ENCODE measurements around the gene TMC3. TPM values are rescaled to one million over a fixed set of nuclear protein-coding genes. Genes with fewer than 3 reads are reported as not detected.

TMC3 gene
- total and polyA plus RNA-seq, 10 of the 15 experiments (the other 5 are each of a cell fraction or from before 2014, with no cell fraction given): 0.03 to 0.04 (median 0.04) TPM; not detected in 7

- ChIA-PET CTCF (interaction anchor here (0.8 to 6.6 kb wide), 14 partner anchors 7 to 105 kb away, joined by 3 to 66 read pairs (median 4); no protein-coding TSS in a partner anchor), SMC1A (ENCODE audit: uncharacterized antibody, unreplicated experiment) (interaction anchor here (1.0 to 9.6 kb wide), 12 partner anchors 10 to 273 kb away, joined by 3 to 109 read pairs (median 5); partner anchors contain the start of gene STARD5), RAD21 (ENCODE audit: unreplicated experiment) (interaction anchor here (0.7 to 8.4 kb wide), 5 partner anchors 10 to 28 kb away, joined by 3 to 73 read pairs (median 10); partner anchors contain the start of gene STARD5), POLR2A (interaction anchor here (0.7 to 1.4 kb wide), 4 partner anchors 11 to 28 kb away, joined by 3 to 6 read pairs (median 4); partner anchors contain the start of gene STARD5)
- in situ Hi-C loops (cut with MboI) (loop anchor here (10.0 to 25.0 kb wide), 5 partner anchors 301 to 1916 kb away; partner anchors contain the start of genes HDGFL3 and RPS17), intact Hi-C loops (cut with micrococcal nuclease; ENCODE audit: unreplicated experiment) (loop anchor here (10.0 kb wide), 1 partner anchor 749 kb away; the partner anchor contains the start of gene MEX3B)
- H4K20me1 ChIP-seq (ENCODE audit: control insufficient read depth, insufficient read depth): no peaks in the 10 kb centered on the region
- peaks cover 75% of the 10 kb centered on the region for H3K79me2 ChIP-seq (ENCODE audit: control insufficient read depth, insufficient read depth, low read length)
- ATAC-seq (no peak), DNase-seq (ENCODE audit: low read depth, low spot score) (no peak), FAIRE-seq (no peak)
- WGBS (ENCODE audit: insufficient coverage, insufficient replicate concordance, low lambda C conversion rate, missing lambda C conversion rate): 0% methylated on average over 2 of the region's 2 CpGs
- TF ChIP-seq ZNF592 (IDR thresholded peaks at IDR 0.05) (no peak), SIN3A (IDR thresholded peaks at IDR 0.05; ENCODE audit: low read depth, low read length) (no peak), HDGF (IDR thresholded peaks at IDR 0.05) (no peak)
- H3K4me1 ChIP-seq (ENCODE audit: control insufficient read depth, insufficient read depth, low read length): peaks cover 62% of the 10 kb centered on the region
- peak overlapping the region; percentile 99 for H3K27ac ChIP-seq (ENCODE audit: control insufficient read depth, insufficient read depth)
- peak overlapping the region; percentile 71 for H3K9ac ChIP-seq (ENCODE audit: control insufficient read depth, insufficient read depth, low read length)
- BruUV-seq (replicated peaks): no TSS peak
- H3K4me2 ChIP-seq (ENCODE audit: control insufficient read depth, insufficient read depth): peak overlapping the region; percentile 100
- H3K4me3 ChIP-seq: peak overlapping the region; percentile 49
- no peaks in the 10 kb centered on the region for H3K27me3 ChIP-seq (replicated peaks in 1 of 2; ENCODE audit: control insufficient read depth in 2 of 2, insufficient read depth in 2 of 2, low read length in 1 of 2)
- H3K36me3 ChIP-seq (ENCODE audit: control insufficient read depth in 2 of 2, insufficient read depth in 2 of 2, low read length in 1 of 2): peaks cover 0 to 3% of the 10 kb centered on the region in 2 experiments; a peak in 2 of 4 replicates
- peak overlapping the region; percentile 12 for H2AFZ ChIP-seq (ENCODE audit: control insufficient read depth, low read depth, low read length)
- no peaks in the 10 kb centered on the region for H3K9me3 ChIP-seq (replicated peaks; ENCODE audit: control insufficient read depth, insufficient read depth, low read length)
Measured at GRCh38 chr15:81296186-81296585, 77.8 kb downstream of the TMC3 start.
